HepG2 (cell line): Measurements from ENCODE around the gene VEGFC. TPM values are rescaled to one million over a fixed set of nuclear protein-coding genes. Genes with fewer than 3 reads are reported as not detected.

ENCODE experiments used
- ATAC-seq: fragments of 200-7000 bp; cut with Tn5 transposase; 3 replicates; pipeline ENCODE4 v1.9.1; 2020; ENCODE audit warnings: mild to moderate bottlenecking, moderate library complexity
- BruUV-seq: library from RNA; stranded (reverse); fragments of 400-500 nt; replicated peaks from 2 replicates; lab custom pipeline; 2021; lab: Mats Ljungman, UMichigan
- CTCF ChIA-PET: fragments of 300-600 bp; formaldehyde crosslinking; extraction: SDS; loops from one replicate; lab custom pipeline; 2021; ENCODE audit warnings: low total read pairs, inconsistent platforms, low intra/inter-chr PET ratio; lab: Yijun Ruan, JAX
- POLR2A ChIA-PET: fragments of 350-600 bp; sonication (Branson Sonifier 250); formaldehyde crosslinking; loops from one replicate; lab custom pipeline; 2020; ENCODE audit warnings: antibody characterized with exemption, inconsistent platforms; lab: Yijun Ruan, JAX
- DNase-seq: peaks from one replicate; pipeline ENCODE4 v3.0.0-alpha.2; 2015; ENCODE audit warnings: low spot score
- FAIRE-seq: peaks from 3 replicates; lab custom pipeline; 2011; peaks lifted over from hg19 to GRCh38; lab: Jason Lieb, UNC
- H2AFZ ChIP-seq: one replicate; pipeline ENCODE4 v1.6.1; 2011; ENCODE audit warnings: low read length, inconsistent platforms
- H3K27ac ChIP-seq: fragments of 300-600 bp; 3 replicates; pipeline ENCODE4 v1.8.0; 2011; ENCODE audit warnings: mixed run types, mild to moderate bottlenecking, mixed read lengths, low read length, inconsistent platforms; ENCODE audit not compliant: insufficient read depth; ENCODE audit errors: extremely low read length
- H3K27me3 ChIP-seq, 2 experiments: fragments of 200-600 bp in 1 of 2; 2 replicates in 1 of 2; 3 replicates in 1 of 2; pipeline versions ENCODE4 v1.6.0 to v1.8.0; 2011; ENCODE audit warnings: low read length in 2 of 2, mild to moderate bottlenecking in 2 of 2, moderate library complexity in 2 of 2, inconsistent platforms in 1 of 2; ENCODE audit not compliant: insufficient read depth in 2 of 2, control insufficient read depth in 1 of 2
- H3K36me3 ChIP-seq, 2 experiments: fragments of 200-600 bp in 1 of 2; replicated peaks in 1 of 2; 2 replicates in 1 of 2; 3 replicates in 1 of 2; pipeline versions ENCODE4 v1.5.1 to v1.8.0; 2011; ENCODE audit warnings: low read length in 2 of 2, inconsistent platforms in 1 of 2; ENCODE audit not compliant: insufficient read depth in 2 of 2, control insufficient read depth in 1 of 2
- H3K4me1 ChIP-seq: 2 replicates; pipeline ENCODE4 v1.5.1; 2012; ENCODE audit warnings: low read length, inconsistent platforms; ENCODE audit not compliant: insufficient read depth
- H3K4me2 ChIP-seq: 2 replicates; pipeline ENCODE4 v1.6.0; 2011; ENCODE audit warnings: low read depth, low read length, inconsistent platforms
- H3K4me3 ChIP-seq, 3 experiments: fragments of 200-600 bp in 1 of 3; sonication (generic), shearing (Covaris generic) in 1 of 3; replicated peaks in 1 of 3; 2 replicates each; pipeline ENCODE4 v1.5.1; 2011 to 2016; ENCODE audit warnings: low read length in 3 of 3, inconsistent platforms in 2 of 3, low read depth in 2 of 3, mild to moderate bottlenecking in 2 of 3, control low read depth in 1 of 3, mixed read lengths in 1 of 3; ENCODE audit not compliant: insufficient read depth in 1 of 3
- H3K79me2 ChIP-seq: one replicate; pipeline ENCODE4 v1.6.1; 2011; ENCODE audit warnings: low read length, inconsistent platforms; ENCODE audit not compliant: insufficient read depth
- H3K9ac ChIP-seq: 2 replicates; pipeline ENCODE4 v1.6.0; 2011; ENCODE audit warnings: mild to moderate bottlenecking, low read depth, low read length, inconsistent platforms; ENCODE audit not compliant: insufficient read depth
- H3K9me3 ChIP-seq: 2 replicates; pipeline ENCODE4 v1.5.1; 2012; ENCODE audit warnings: mild to moderate bottlenecking, low read length
- H4K20me1 ChIP-seq: 2 replicates; pipeline ENCODE4 v1.6.0; 2011; ENCODE audit warnings: inconsistent platforms, mild to moderate bottlenecking, low read length, moderate library complexity; ENCODE audit not compliant: insufficient read depth
- CREBL2 ChIP-seq: sonication (generic); formaldehyde crosslinking; IDR thresholded peaks from 2 replicates; pipeline ENCODE4 v1.8.1; 2023; ENCODE audit warnings: missing genetic modification reagents, mild to moderate bottlenecking, borderline replicate concordance
- GMEB2 ChIP-seq: IDR thresholded peaks from 2 replicates; pipeline ENCODE4 v1.6.1; 2016; ENCODE audit warnings: missing biosample characterization, missing genetic modification reagents, low read depth
- GTF2F1 ChIP-seq: fragments of 150-350 bp; IDR thresholded peaks from 2 replicates; pipeline ENCODE4 v1.6.1; 2014; ENCODE audit warnings: low read length
- IKZF1 ChIP-seq: fragments of 450-650 bp; IDR thresholded peaks from 2 replicates; pipeline ENCODE4 v1.7.1; 2016
- JUND ChIP-seq: sonication (generic); formaldehyde crosslinking; IDR thresholded peaks from 2 replicates; pipeline ENCODE4 v1.8.0; 2022; ENCODE audit warnings: mild to moderate bottlenecking, missing genetic modification reagents
- NCOA1 ChIP-seq: sonication (generic); formaldehyde crosslinking; IDR thresholded peaks from 2 replicates; pipeline ENCODE4 v1.9.0; 2021; ENCODE audit warnings: missing genetic modification reagents
- SETDB1 ChIP-seq: sonication (generic); formaldehyde crosslinking; IDR thresholded peaks from 2 replicates; pipeline ENCODE4 v1.5.1; 2020; ENCODE audit warnings: missing genetic modification reagents, mild to moderate bottlenecking, borderline replicate concordance
- TARDBP ChIP-seq: sonication (generic); formaldehyde crosslinking; IDR thresholded peaks from 2 replicates; pipeline ENCODE4 v1.8.0; 2022; ENCODE audit warnings: mild to moderate bottlenecking, missing genetic modification reagents
- TFDP2 ChIP-seq: sonication (generic); formaldehyde crosslinking; IDR thresholded peaks from 2 replicates; pipeline ENCODE4 v1.4.0; 2020; ENCODE audit warnings: missing genetic modification reagents
- TGIF2 ChIP-seq: IDR thresholded peaks from 2 replicates; pipeline ENCODE4 v1.6.1; 2016; ENCODE audit warnings: control low read depth, missing compliant biosample characterization
- TIGD3 ChIP-seq: sonication (generic); formaldehyde crosslinking; IDR thresholded peaks from 2 replicates; pipeline ENCODE4 v1.5.1; 2020; ENCODE audit warnings: mild to moderate bottlenecking, missing genetic modification reagents, borderline replicate concordance
- ZFP36L2 ChIP-seq: sonication (generic); formaldehyde crosslinking; IDR thresholded peaks from 2 replicates; pipeline ENCODE4 v1.4.0; 2020; ENCODE audit warnings: missing genetic modification reagents
- ZNF274 ChIP-seq: sonication (generic); formaldehyde crosslinking; IDR thresholded peaks from 2 replicates; pipeline ENCODE4 v1.5.1; 2020; ENCODE audit warnings: mild to moderate bottlenecking, missing genetic modification reagents
- ZNF275 ChIP-seq: sonication (generic); formaldehyde crosslinking; IDR thresholded peaks from 2 replicates; pipeline ENCODE4 v1.8.0; 2022; ENCODE audit warnings: missing genetic modification reagents, mild to moderate bottlenecking, inconsistent platforms, borderline replicate concordance
- ZNF503 ChIP-seq: sonication (generic); formaldehyde crosslinking; IDR thresholded peaks from 2 replicates; pipeline ENCODE4 v1.4.0; 2020; ENCODE audit warnings: missing genetic modification reagents
- ZNF614 ChIP-seq: IDR thresholded peaks from 2 replicates; pipeline ENCODE4 v1.6.1; 2018; ENCODE audit warnings: missing biosample characterization, missing genetic modification reagents, inconsistent platforms, borderline replicate concordance
- ZNF850 ChIP-seq: sonication (generic); formaldehyde crosslinking; conservative IDR thresholded peaks from 2 replicates; pipeline ENCODE4 v1.9.0; 2021; ENCODE audit warnings: mild to moderate bottlenecking, missing genetic modification reagents
- WGBS: methylation state at CpG from one replicate; pipeline ENCODE4 v1.1.6; 2017; ENCODE audit warnings: low lambda C conversion rate; 5-methylcytosine and 5-hydroxymethylcytosine counted together
- in situ Hi-C: cut with HindIII; loops from 2 replicates; pipeline ENCODE4 v1.10.0; 2017; ENCODE audit warnings: low pct_unique_long_range_greater_than_20kb; ENCODE audit not compliant: extremely low pct_ligation_motif_present
- intact Hi-C: fragments of 100-400 bp; cut with micrococcal nuclease; formaldehyde crosslinking; loops from one replicate; pipeline ENCODE4 v1.10.0; 2022; ENCODE audit not compliant: unreplicated experiment
- polyA plus RNA-seq, 8 experiments: library from polyadenylated mRNA; depleted of rRNA in 3 of 8; stranded (reverse) in 7 of 8; unstranded in 1 of 8; fragments of >200 nt; fragmentation: Illumina TruSeq in 4 of 8; extraction: Trizol in 4 of 8; gene quantifications; 2 replicates each; pipeline versions ENCODE4 v1.2.1 to v1.2.3, GENCODE V29; 2011 to 2016; ENCODE audit warnings: low read depth in 4 of 8, missing spikeins in 1 of 8, mixed read lengths in 1 of 8; ENCODE audit not compliant: insufficient read depth in 1 of 8
- total RNA-seq, 5 experiments: library from RNA; depleted of rRNA; stranded (reverse); fragments of >200 nt; fragmentation: Illumina TruSeq; extraction: Trizol; gene quantifications; 2 replicates each; pipeline ENCODE4 v1.2.3, GENCODE V29; 2016; ENCODE audit warnings: low read depth in 1 of 5

Gene VEGFC
- total and polyA plus RNA-seq, 2 of the 13 experiments (the other 11 are each of a cell fraction or from before 2014, with no cell fraction given), result not detected

- no peaks in the 10 kb centered on the region for H3K36me3 ChIP-seq
- no peak overlapping the region for H3K27ac ChIP-seq
- FAIRE-seq (no peak), DNase-seq (no peak), ATAC-seq (no peak)
- POLR2A ChIA-PET, result no interaction called here
- H3K9me3 ChIP-seq, result no peaks in the 10 kb centered on the region
- H3K9ac ChIP-seq, result no peak overlapping the region
- intact Hi-C loops (no loop called here), in situ Hi-C loops (no loop called here)
- no peaks in the 10 kb centered on the region for H3K27me3 ChIP-seq
- no peak overlapping the region for H3K4me3 ChIP-seq
- H3K4me2 ChIP-seq, result no peak overlapping the region
- H2AFZ ChIP-seq, result no peak overlapping the region
- no peaks in the 10 kb centered on the region for H3K4me1 ChIP-seq
- H4K20me1 ChIP-seq, result no peaks in the 10 kb centered on the region
- CTCF ChIA-PET, result no interaction called here
- WGBS, result 3% methylated on average over 7 of the region's 7 CpGs
- no peaks in the 10 kb centered on the region for H3K79me2 ChIP-seq
- no TSS peak for BruUV-seq
- TF ChIP-seq IKZF1 (no peak), NCOA1 (CRISPR knock-in tag) (no peak), TARDBP (CRISPR knock-in tag) (no peak), ZNF503 (CRISPR knock-in tag) (no peak), ZNF614 (no peak), TIGD3 (CRISPR knock-in tag) (no peak), ZNF275 (no peak), CREBL2 (no peak), TFDP2 (CRISPR knock-in tag) (no peak), ZNF850 (CRISPR knock-in tag) (no peak), ZFP36L2 (no peak), JUND (CRISPR knock-in tag) (no peak), ZNF274 (CRISPR knock-in tag) (no peak), GMEB2 (no peak), GTF2F1 (no peak), SETDB1 (CRISPR knock-in tag) (no peak), TGIF2 (no peak)
Measured at GRCh38 chr4:176654565-176655216, 138.0 kb downstream of the VEGFC start.
